HepG2 (cell line): Measurements from ENCODE around the gene POLH. TPM values are rescaled to one million over a fixed set of nuclear protein-coding genes. Genes with fewer than 3 reads are reported as not detected.
A peak's percentile ranks its signal among the peaks of the same experiment; 100 is the strongest.

Experiments used
- CENPBD1 ChIP-seq: sonication (generic); formaldehyde crosslinking; IDR thresholded peaks from 2 replicates; pipeline ENCODE4 v1.8.0; 2022; ENCODE audit warnings: missing genetic modification reagents, low read depth, mild to moderate bottlenecking, borderline replicate concordance
- GPBP1L1 ChIP-seq: sonication (generic); formaldehyde crosslinking; IDR thresholded peaks from 2 replicates; pipeline ENCODE4 v1.5.0; 2020; ENCODE audit warnings: mild to moderate bottlenecking, missing genetic modification reagents
- HES4 ChIP-seq: sonication (generic); formaldehyde crosslinking; IDR thresholded peaks from 2 replicates; pipeline ENCODE4 v1.9.0; 2021; ENCODE audit warnings: mild to moderate bottlenecking, missing genetic modification reagents, borderline replicate concordance
- HOXA9 ChIP-seq: sonication (generic); formaldehyde crosslinking; IDR thresholded peaks from 2 replicates; pipeline ENCODE4 v1.8.1; 2022; ENCODE audit warnings: missing genetic modification reagents, mild to moderate bottlenecking, moderate library complexity, borderline replicate concordance
- JDP2 ChIP-seq: sonication (generic); formaldehyde crosslinking; IDR thresholded peaks from 2 replicates; pipeline ENCODE4 v1.8.1; 2022; ENCODE audit warnings: missing genetic modification reagents, borderline replicate concordance
- MAZ ChIP-seq, 2 experiments: sonication (generic) in 1 of 2; formaldehyde crosslinking in 1 of 2; IDR thresholded peaks; 2 replicates each; pipeline versions ENCODE4 v1.5.0 to v1.6.1; 2012 to 2020; ENCODE audit warnings: low read depth in 2 of 2, mild to moderate bottlenecking in 2 of 2, borderline replicate concordance in 1 of 2, improper control_type of control experiment in 1 of 2, low read length in 1 of 2, missing genetic modification reagents in 1 of 2, moderate library complexity in 1 of 2
- MIER3 ChIP-seq: IDR thresholded peaks from 2 replicates; pipeline ENCODE4 v1.6.1; 2016; ENCODE audit warnings: missing compliant biosample characterization, borderline replicate concordance
- MYNN ChIP-seq: sonication (generic); formaldehyde crosslinking; IDR thresholded peaks from 2 replicates; pipeline ENCODE4 v1.4.0; 2020; ENCODE audit warnings: mild to moderate bottlenecking, low read depth, missing genetic modification reagents
- NFE2L2 ChIP-seq: fragments of 150-350 bp; IDR thresholded peaks from 2 replicates; pipeline ENCODE4 v1.6.1; 2014; ENCODE audit warnings: low read length
- SRF ChIP-seq: IDR thresholded peaks from 2 replicates; pipeline ENCODE4 v1.6.1; 2011; ENCODE audit warnings: mild to moderate bottlenecking, low read depth, low read length, moderate library complexity
- TOE1 ChIP-seq: sonication (generic); formaldehyde crosslinking; IDR thresholded peaks from 2 replicates; pipeline ENCODE4 v1.4.0; 2020; ENCODE audit warnings: mild to moderate bottlenecking, missing genetic modification reagents
- ZFYVE20 ChIP-seq: sonication (generic); formaldehyde crosslinking; IDR thresholded peaks from 2 replicates; pipeline ENCODE4 v1.8.0; 2023; ENCODE audit warnings: low read depth, mild to moderate bottlenecking, moderate library complexity, missing genetic modification reagents, borderline replicate concordance
- ZNF136 ChIP-seq: sonication (generic); formaldehyde crosslinking; IDR thresholded peaks from 2 replicates; pipeline ENCODE4 v1.8.1; 2022; ENCODE audit warnings: low read depth, mild to moderate bottlenecking, moderate library complexity, missing genetic modification reagents
- ZNF44 ChIP-seq: sonication (generic); formaldehyde crosslinking; IDR thresholded peaks from 2 replicates; pipeline ENCODE4 v1.5.1; 2020; ENCODE audit warnings: mild to moderate bottlenecking, missing genetic modification reagents
- ZNF556 ChIP-seq: sonication (generic); formaldehyde crosslinking; IDR thresholded peaks from 2 replicates; pipeline ENCODE4 v1.4.0; 2020; ENCODE audit warnings: mild to moderate bottlenecking, missing genetic modification reagents, borderline replicate concordance
- ZNF569 ChIP-seq: sonication (generic); formaldehyde crosslinking; IDR thresholded peaks from 2 replicates; pipeline ENCODE4 v1.5.0; 2020; ENCODE audit warnings: mild to moderate bottlenecking, missing genetic modification reagents, moderate library complexity, borderline replicate concordance
- ZNF816 ChIP-seq: sonication (generic); formaldehyde crosslinking; IDR thresholded peaks from 2 replicates; pipeline ENCODE4 v1.8.0; 2022; ENCODE audit warnings: missing genetic modification reagents, mild to moderate bottlenecking, borderline replicate concordance
- polyA plus RNA-seq, 8 experiments: library from polyadenylated mRNA; depleted of rRNA in 3 of 8; stranded (reverse) in 7 of 8; unstranded in 1 of 8; fragments of >200 nt; fragmentation: Illumina TruSeq in 4 of 8; extraction: Trizol in 4 of 8; gene quantifications; 2 replicates each; pipeline versions ENCODE4 v1.2.1 to v1.2.3, GENCODE V29; 2011 to 2016; ENCODE audit warnings: low read depth in 4 of 8, missing spikeins in 1 of 8, mixed read lengths in 1 of 8; ENCODE audit not compliant: insufficient read depth in 1 of 8
- total RNA-seq, 5 experiments: library from RNA; depleted of rRNA; stranded (reverse); fragments of >200 nt; fragmentation: Illumina TruSeq; extraction: Trizol; gene quantifications; 2 replicates each; pipeline ENCODE4 v1.2.3, GENCODE V29; 2016; ENCODE audit warnings: low read depth in 1 of 5
- TF ChIP-seq, protein P1 (sequence below): sonication (generic); formaldehyde crosslinking; IDR thresholded peaks from 2 replicates; pipeline ENCODE4 v1.4.0; 2020; ENCODE audit warnings: missing genetic modification reagents; ENCODE audit errors: not compliant biosample characterization
- TF ChIP-seq, protein P2 (sequence below): sonication (generic); formaldehyde crosslinking; IDR thresholded peaks from 2 replicates; pipeline ENCODE4 v1.4.0; 2020; ENCODE audit warnings: missing genetic modification reagents, borderline replicate concordance

The POLH gene
- total and polyA plus RNA-seq, 2 of the 13 experiments (the other 11 are each of a cell fraction or from before 2014, with no cell fraction given), result 11.6 to 25.0 TPM

GRCh38 chr6:43575772-43576551 is at the start of gene POLH, which contains the start of gene XPO5 (continued):
- TF ChIP-seq, protein P1, sequence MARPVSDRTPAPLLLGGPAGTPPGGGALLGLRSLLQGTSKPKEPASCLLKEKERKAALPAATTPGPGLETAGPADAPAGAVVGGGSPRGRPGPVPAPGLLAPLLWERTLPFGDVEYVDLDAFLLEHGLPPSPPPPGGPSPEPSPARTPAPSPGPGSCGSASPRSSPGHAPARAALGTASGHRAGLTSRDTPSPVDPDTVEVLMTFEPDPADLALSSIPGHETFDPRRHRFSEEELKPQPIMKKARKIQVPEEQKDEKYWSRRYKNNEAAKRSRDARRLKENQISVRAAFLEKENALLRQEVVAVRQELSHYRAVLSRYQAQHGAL, result peak; percentile 67
- no peak for TF ChIP-seq GPBP1L1 (CRISPR knock-in tag)
- 0 out of 2 replicates have a peak, but pooled peaks have one; percentile 51 for TF ChIP-seq JDP2 (CRISPR knock-in tag)
- TF ChIP-seq TOE1 (CRISPR knock-in tag), result peak; percentile 95
- TF ChIP-seq HOXA9 (CRISPR knock-in tag), result peak; percentile 96
- TF ChIP-seq MIER3 (CRISPR knock-in tag), result peak; percentile 72; the same call in 1 of the 2 replicates
- TF ChIP-seq CENPBD1, result no peak; the same call in 1 of the 2 replicates
- TF ChIP-seq MYNN (CRISPR knock-in tag), result peak; percentile 84; the same call in 1 of the 2 replicates
- TF ChIP-seq MAZ (IDR thresholded peaks at IDR 0.05; ENCODE audit: borderline replicate concordance, low read depth, low read length), result peak; percentile 48; the same call in 1 of the 2 replicates
- peak; percentile 98 for TF ChIP-seq MAZ (CRISPR knock-in tag; IDR thresholded peaks at IDR 0.05; ENCODE audit: low read depth)
- TF ChIP-seq SRF, result no peak
- peak; percentile 86; the same call in 1 of the 2 replicates for TF ChIP-seq HES4 (CRISPR knock-in tag)
- peak; percentile 74; the same call in 1 of the 2 replicates for TF ChIP-seq ZNF136
- TF ChIP-seq ZNF569 (CRISPR knock-in tag), result no peak
- peak; percentile 65; the same call in 1 of the 2 replicates for TF ChIP-seq ZNF816 (CRISPR knock-in tag)
- no peak for TF ChIP-seq ZNF44 (CRISPR knock-in tag)
- TF ChIP-seq ZFYVE20 (CRISPR knock-in tag), result 0 out of 2 replicates have a peak, but pooled peaks have one; percentile 79
- TF ChIP-seq, protein P2, sequence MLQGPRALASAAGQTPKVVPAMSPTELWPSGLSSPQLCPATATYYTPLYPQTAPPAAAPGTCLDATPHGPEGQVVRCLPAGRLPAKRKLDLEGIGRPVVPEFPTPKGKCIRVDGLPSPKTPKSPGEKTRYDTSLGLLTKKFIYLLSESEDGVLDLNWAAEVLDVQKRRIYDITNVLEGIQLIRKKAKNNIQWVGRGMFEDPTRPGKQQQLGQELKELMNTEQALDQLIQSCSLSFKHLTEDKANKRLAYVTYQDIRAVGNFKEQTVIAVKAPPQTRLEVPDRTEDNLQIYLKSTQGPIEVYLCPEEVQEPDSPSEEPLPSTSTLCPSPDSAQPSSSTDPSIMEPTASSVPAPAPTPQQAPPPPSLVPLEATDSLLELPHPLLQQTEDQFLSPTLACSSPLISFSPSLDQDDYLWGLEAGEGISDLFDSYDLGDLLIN, result peak; percentile 96; the same call in 1 of the 2 replicates
- TF ChIP-seq ZNF556 (CRISPR knock-in tag), result peak; percentile 89
- TF ChIP-seq NFE2L2, result no peak
